ENCODE data around the gene FMNL2.

FMNL2 gene

DNA sequence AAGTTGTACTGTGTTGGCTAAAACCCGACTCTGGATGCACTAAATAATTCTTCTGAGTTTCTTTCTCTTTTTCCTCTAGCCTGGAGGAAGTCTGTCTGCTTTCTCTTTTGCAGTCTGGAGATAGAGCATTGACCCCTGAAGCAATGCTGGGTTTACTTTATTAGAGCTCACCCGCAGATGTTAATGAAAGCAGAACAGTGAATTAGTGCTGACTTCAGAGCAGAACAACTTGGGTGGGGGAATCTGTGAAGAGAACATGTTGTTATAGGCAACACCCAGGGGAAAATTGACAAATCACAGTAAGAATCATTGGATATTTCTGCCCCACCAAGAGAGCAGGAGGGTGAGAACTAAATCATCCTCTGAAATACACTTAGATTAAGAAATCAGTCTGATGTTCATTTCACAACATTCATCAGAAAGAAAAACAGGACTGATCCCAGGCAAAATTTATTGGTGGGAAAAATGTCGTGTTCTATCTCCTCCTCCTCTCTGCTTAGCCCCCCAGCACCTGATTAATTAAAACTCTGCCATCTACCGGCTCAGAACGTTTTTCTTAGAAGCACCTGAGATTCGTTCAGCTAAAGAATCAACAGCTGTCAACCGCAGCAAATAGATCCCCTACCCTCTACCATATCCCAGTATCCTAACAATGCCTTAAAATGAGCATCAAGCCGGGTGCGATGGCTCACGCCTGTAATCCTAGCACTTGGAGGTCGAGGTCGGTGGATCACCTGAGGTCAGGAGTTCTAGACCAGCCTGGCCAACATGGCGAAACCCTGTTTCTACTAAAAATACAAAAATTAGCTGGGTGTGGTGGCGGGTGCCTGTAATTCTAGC lies 165.1 kb downstream of the FMNL2 start:
- FAIRE-seq (peak; percentile 45), DNase-seq (ENCODE audit: insufficient read length, low spot score) (no peak)
- TF ChIP-seq SPI1 (IDR thresholded peaks at IDR 0.05; ENCODE audit: low read depth, low read length) (peak; percentile 51), POLR2AphosphoS5 (IDR thresholded peaks at IDR 0.05; ENCODE audit: low read depth, low read length) (no peak)

DNA sequence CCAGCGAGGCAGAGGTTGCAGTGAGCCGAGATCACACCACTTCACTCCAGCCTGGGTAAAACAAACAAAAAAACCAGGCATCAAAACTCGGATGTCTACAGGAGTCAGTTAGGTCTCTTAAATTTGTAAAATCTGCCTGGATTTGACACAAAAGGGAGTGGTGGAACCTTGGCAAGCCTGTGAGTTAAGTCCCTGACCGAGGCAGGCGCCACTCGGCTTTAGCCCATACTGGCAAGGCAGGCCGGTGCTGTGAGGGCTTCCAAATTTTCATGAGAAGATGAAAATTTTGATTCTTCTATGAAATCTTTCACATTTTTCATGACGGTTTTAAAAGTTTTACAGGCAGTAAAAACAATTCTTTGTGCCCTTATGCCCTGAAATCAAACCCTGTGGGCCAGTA lies 165.8 kb downstream of the FMNL2 start:
- no peak for FAIRE-seq
- TF ChIP-seq SPI1 (IDR thresholded peaks at IDR 0.05; ENCODE audit: low read depth, low read length) (no peak), TAF1 (IDR thresholded peaks at IDR 0.05; ENCODE audit: low read depth, low read length) (no peak), POLR2A (IDR thresholded peaks at IDR 0.05; ENCODE audit: low read depth, low read length) (no peak), PAX5 (IDR thresholded peaks at IDR 0.05; ENCODE audit: insufficient read depth, low read length, severe bottlenecking) (no peak), POU2F2 (IDR thresholded peaks at IDR 0.05; ENCODE audit: low read depth, low read length) (no peak), POLR2AphosphoS5 (IDR thresholded peaks at IDR 0.05; ENCODE audit: low read depth, low read length) (no peak)
- no peak for DNase-seq (ENCODE audit: insufficient read length, low spot score)

DNA sequence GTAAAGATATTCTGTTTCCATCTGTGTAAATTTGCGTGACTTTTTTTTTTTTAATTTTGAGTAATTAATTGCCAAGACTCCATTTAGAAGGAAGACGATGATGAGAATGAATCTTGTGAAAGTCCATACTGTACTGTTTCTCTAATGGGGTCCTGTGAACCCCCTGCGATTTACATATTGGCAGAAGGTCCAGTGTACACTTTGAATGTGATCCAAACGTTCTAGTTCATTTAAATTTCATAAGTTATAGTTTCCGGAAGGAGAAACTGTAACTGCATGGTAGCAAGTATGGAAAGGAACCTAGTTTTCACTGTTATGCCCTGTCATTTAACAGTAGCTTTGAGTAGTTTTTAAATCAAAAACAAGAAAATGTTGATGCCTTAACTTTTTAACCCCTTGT lies 166.7 kb downstream of the FMNL2 start:
- TF ChIP-seq POLR2AphosphoS5 (IDR thresholded peaks at IDR 0.05; ENCODE audit: low read depth, low read length) (no peak), POU2F2 (IDR thresholded peaks at IDR 0.05; ENCODE audit: low read depth, low read length) (no peak), POLR2A (IDR thresholded peaks at IDR 0.05; ENCODE audit: low read depth, low read length) (no peak), TAF1 (IDR thresholded peaks at IDR 0.05; ENCODE audit: low read depth, low read length) (no peak), PAX5 (IDR thresholded peaks at IDR 0.05; ENCODE audit: insufficient read depth, low read length, severe bottlenecking) (no peak), SPI1 (IDR thresholded peaks at IDR 0.05; ENCODE audit: low read depth, low read length) (no peak)
- no peak for DNase-seq (ENCODE audit: insufficient read length, low spot score)
- FAIRE-seq: no peak

DNA sequence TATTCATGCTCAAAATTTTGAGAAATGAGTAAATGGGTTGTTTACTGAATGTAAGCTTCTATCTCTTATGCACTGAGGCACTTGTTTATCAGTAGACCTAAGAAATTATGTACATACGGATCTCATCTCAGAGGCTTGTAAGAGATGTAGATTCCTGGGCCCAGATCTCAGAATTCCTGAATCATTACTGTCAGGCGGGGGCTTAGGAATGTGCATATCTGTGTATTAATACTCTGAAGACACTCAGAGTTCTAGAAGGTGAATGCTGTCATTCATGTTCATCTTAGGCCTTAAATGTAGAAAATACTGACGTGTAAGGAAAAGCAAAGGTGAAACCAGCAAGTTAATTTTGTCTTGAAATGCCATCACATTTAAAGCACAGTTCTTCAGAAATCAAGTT lies 169.6 kb downstream of the FMNL2 start:
- FAIRE-seq: no peak
- TF ChIP-seq POLR2AphosphoS5 (IDR thresholded peaks at IDR 0.05; ENCODE audit: low read depth, low read length) (no peak), PAX5 (IDR thresholded peaks at IDR 0.05; ENCODE audit: insufficient read depth, low read length, severe bottlenecking) (no peak), TAF1 (IDR thresholded peaks at IDR 0.05; ENCODE audit: low read depth, low read length) (no peak), POU2F2 (IDR thresholded peaks at IDR 0.05; ENCODE audit: low read depth, low read length) (no peak), POLR2A (IDR thresholded peaks at IDR 0.05; ENCODE audit: low read depth, low read length) (no peak)
- DNase-seq (ENCODE audit: insufficient read length, low spot score): no peak

DNA sequence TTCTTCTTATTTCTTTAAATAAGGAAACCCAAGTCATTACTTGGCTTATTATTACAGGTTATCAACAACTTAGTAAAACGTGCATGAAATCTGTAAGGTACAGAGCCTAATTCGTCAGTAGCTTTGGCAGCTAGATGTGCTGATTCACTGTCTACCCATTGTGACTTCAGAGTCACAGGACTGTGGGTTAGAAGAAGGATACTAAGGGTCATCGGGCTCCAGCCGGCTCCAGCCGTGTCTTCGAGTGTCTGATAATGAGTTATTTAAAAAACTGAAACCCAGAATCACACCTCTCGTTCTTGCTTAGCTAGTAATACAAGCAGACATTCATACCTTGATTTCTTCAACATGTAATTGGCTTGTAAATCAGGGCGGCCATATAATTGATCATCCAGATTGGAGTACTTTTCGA lies 170.5 kb downstream of the FMNL2 start:
- no peak for FAIRE-seq
- no peak for TF ChIP-seq PAX5 (IDR thresholded peaks at IDR 0.05; ENCODE audit: insufficient read depth, low read length, severe bottlenecking)
- TF ChIP-seq SPI1 (IDR thresholded peaks at IDR 0.05; ENCODE audit: low read depth, low read length): no peak
- no peak for TF ChIP-seq POLR2A (IDR thresholded peaks at IDR 0.05; ENCODE audit: low read depth, low read length)
- no peak for TF ChIP-seq TAF1 (IDR thresholded peaks at IDR 0.05; ENCODE audit: low read depth, low read length)
- no peak for TF ChIP-seq POLR2AphosphoS5 (IDR thresholded peaks at IDR 0.05; ENCODE audit: low read depth, low read length)
- no peak for TF ChIP-seq POU2F2 (IDR thresholded peaks at IDR 0.05; ENCODE audit: low read depth, low read length)
- DNase-seq (ENCODE audit: insufficient read length, low spot score): no peak

DNA sequence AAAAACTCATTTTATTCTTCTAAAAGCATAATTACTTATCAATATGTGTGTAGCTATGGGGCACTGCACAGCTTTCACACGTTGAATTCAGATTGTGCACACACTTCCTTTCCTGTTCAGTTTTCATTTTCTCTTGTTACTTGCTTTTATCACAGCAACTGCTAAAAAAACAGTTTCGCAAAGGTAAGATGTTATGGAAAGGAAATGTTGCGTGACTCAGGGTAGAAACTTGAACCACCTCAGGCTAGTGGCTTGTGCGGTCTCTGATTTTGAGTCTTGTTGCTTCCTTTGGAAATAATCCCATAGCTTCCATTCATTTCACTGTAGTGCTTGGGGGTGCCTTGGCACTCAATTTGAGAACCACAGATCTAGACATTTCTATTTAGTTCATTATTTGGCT lies 171.9 kb downstream of the FMNL2 start:
- FAIRE-seq: peak; percentile 50
- peak; percentile 28; the same call in 1 of the 2 replicates for TF ChIP-seq SPI1 (IDR thresholded peaks at IDR 0.05; ENCODE audit: low read depth, low read length)
- no peak for TF ChIP-seq PAX5 (IDR thresholded peaks at IDR 0.05; ENCODE audit: insufficient read depth, low read length, severe bottlenecking)
- TF ChIP-seq POU2F2 (IDR thresholded peaks at IDR 0.05; ENCODE audit: low read depth, low read length): no peak
- DNase-seq (ENCODE audit: insufficient read length, low spot score): no peak

DNA sequence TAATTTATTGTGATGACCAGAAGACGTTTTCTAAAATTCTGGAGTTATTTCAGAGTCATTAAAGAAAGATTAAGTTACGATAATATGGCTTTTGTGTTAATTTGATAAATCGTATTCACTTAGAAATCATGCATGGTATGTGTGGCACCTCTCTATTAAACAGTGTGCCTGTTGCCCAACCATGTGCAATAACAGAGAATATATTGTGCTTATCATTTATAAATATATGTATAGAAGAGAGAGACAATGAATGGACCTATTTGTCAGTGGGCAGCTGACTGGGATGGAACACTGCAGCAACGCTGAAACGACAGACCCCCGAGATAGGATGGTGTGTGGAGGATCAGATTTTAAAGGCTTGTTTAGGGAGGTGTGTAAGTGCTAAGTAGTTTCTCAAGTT lies 172.9 kb downstream of the FMNL2 start:
- DNase-seq (ENCODE audit: insufficient read length, low spot score) (no peak), FAIRE-seq (no peak)
- TF ChIP-seq POLR2A (IDR thresholded peaks at IDR 0.05; ENCODE audit: low read depth, low read length): no peak
- no peak for TF ChIP-seq POLR2AphosphoS5 (IDR thresholded peaks at IDR 0.05; ENCODE audit: low read depth, low read length)
- TF ChIP-seq PAX5 (IDR thresholded peaks at IDR 0.05; ENCODE audit: insufficient read depth, low read length, severe bottlenecking): no peak
- no peak for TF ChIP-seq TAF1 (IDR thresholded peaks at IDR 0.05; ENCODE audit: low read depth, low read length)
- no peak for TF ChIP-seq POU2F2 (IDR thresholded peaks at IDR 0.05; ENCODE audit: low read depth, low read length)
- TF ChIP-seq SPI1 (IDR thresholded peaks at IDR 0.05; ENCODE audit: low read depth, low read length): no peak

DNA sequence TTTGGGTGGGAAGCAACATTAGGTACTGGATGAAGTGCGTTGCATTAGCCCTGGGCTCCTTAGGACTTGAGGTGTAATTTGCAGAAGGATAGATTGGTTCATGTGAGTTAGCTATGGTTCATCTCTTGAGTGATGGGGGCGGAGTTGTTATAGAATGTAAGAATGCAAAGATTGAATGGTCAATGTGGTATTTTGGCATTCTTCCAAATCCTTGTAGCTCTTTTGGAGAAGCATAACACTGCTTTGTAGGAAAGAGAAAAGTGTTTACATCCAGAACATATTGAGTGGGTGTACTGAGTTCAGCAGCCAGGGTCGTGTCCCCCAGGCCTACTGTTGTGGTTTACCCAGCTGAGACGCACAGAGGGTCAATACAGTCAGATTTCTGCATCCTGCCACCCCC lies 173.5 kb downstream of the FMNL2 start:
- DNase-seq (ENCODE audit: insufficient read length, low spot score) (no peak), FAIRE-seq (no peak)
- TF ChIP-seq POU2F2 (IDR thresholded peaks at IDR 0.05; ENCODE audit: low read depth, low read length): no peak
- TF ChIP-seq POLR2AphosphoS5 (IDR thresholded peaks at IDR 0.05; ENCODE audit: low read depth, low read length): no peak
- TF ChIP-seq SPI1 (IDR thresholded peaks at IDR 0.05; ENCODE audit: low read depth, low read length): no peak
- TF ChIP-seq TAF1 (IDR thresholded peaks at IDR 0.05; ENCODE audit: low read depth, low read length): no peak
- TF ChIP-seq POLR2A (IDR thresholded peaks at IDR 0.05; ENCODE audit: low read depth, low read length): no peak
- no peak for TF ChIP-seq PAX5 (IDR thresholded peaks at IDR 0.05; ENCODE audit: insufficient read depth, low read length, severe bottlenecking)

DNA sequence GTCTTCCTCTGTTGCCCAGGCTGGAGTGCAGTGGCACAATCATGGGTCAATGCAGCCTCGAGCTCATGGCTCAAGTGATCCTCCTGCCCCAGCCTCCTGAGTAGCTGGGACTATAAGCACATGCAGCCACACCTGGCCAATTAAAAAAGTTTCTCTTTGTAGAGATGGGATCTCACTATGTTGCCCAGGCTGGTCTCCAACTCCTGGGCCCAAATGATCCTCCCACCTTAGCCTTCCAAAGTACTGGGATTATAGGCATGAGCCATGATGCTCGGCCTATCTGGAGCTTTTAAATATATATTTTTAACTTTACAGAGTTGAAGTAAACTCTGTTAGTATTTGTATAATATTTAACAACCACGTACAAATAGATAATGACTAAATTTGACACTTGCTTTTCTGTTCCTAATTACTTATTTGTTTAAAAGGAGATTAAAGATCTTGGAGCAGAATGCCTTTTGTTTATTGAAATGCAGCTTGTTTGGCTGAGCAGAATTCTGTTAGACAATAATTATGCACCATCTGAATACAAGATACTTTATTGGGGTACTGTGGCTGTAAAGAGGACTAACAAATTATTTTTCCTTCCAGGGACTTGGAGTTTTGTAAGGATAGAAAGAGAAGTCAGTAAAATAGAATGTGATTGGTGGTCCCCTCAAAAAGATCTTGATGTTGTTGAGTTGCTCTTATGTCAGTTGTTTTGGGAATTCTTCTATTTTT lies 175.0 kb downstream of the FMNL2 start:
- TF ChIP-seq POU2F2 (IDR thresholded peaks at IDR 0.05; ENCODE audit: low read depth, low read length) (no peak), POLR2A (IDR thresholded peaks at IDR 0.05; ENCODE audit: low read depth, low read length) (no peak), SPI1 (IDR thresholded peaks at IDR 0.05; ENCODE audit: low read depth, low read length) (no peak), POLR2AphosphoS5 (IDR thresholded peaks at IDR 0.05; ENCODE audit: low read depth, low read length) (no peak), TAF1 (IDR thresholded peaks at IDR 0.05; ENCODE audit: low read depth, low read length) (no peak), PAX5 (IDR thresholded peaks at IDR 0.05; ENCODE audit: insufficient read depth, low read length, severe bottlenecking) (no peak)
- FAIRE-seq: no peak

More for the DNA sequence above, 175.0 kb downstream of the FMNL2 start:
- no peak for DNase-seq (ENCODE audit: insufficient read length, low spot score)
